ENCODE measurements around the gene COL6A3. TPM values are rescaled to one million over a fixed set of nuclear protein-coding genes. Genes with fewer than 3 reads are reported as not detected.

COL6A3 gene
- total RNA-seq, 4 donors from 2014 or later: 105 to 712 (median 274) TPM

DNA sequence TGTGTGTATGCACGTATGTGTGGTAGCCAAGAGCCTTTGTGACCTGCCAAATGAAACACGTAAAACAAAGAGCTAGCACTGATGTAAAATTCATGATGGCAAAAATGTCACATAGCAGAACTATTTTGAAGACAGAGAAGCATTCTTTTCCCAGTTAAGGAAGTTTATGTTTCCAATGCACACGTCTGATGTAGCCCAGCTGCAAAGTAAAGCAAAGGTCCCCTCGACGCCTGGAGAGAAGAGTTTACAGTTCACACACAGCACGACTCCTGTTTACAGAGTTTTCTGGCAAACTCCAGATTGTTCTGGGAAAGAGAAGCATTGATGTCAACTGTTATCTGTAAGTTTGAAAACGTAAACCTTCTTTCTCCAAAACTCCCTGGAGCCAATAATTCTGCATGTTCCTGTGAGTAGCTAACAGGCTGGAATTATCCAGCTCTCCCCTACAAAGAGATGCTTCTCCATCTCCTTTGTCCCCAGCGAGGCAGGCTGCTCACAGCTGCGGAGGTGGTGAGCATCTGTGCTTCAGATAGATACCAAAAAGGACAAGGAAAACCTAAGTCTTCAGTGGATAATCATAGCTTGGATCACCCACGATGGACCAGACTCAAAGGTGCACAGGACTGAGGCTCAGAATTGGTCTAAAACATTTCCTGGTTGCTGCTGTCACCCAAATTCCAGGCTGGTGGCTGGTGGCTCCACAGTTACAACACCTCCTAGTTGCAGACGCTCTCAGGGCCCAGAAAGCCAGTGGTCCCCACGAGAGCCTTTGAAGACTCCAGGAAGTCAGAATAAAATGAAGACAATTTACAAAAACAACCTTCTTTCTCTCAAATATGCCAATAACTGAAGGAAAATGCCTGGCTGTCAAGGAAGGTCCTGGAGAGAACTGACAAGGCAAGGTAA lies 87.4 kb downstream of the COL6A3 start:
- TF ChIP-seq, protein P1, sequence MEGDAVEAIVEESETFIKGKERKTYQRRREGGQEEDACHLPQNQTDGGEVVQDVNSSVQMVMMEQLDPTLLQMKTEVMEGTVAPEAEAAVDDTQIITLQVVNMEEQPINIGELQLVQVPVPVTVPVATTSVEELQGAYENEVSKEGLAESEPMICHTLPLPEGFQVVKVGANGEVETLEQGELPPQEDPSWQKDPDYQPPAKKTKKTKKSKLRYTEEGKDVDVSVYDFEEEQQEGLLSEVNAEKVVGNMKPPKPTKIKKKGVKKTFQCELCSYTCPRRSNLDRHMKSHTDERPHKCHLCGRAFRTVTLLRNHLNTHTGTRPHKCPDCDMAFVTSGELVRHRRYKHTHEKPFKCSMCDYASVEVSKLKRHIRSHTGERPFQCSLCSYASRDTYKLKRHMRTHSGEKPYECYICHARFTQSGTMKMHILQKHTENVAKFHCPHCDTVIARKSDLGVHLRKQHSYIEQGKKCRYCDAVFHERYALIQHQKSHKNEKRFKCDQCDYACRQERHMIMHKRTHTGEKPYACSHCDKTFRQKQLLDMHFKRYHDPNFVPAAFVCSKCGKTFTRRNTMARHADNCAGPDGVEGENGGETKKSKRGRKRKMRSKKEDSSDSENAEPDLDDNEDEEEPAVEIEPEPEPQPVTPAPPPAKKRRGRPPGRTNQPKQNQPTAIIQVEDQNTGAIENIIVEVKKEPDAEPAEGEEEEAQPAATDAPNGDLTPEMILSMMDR (IDR thresholded peaks at IDR 0.05): no peak
- DNase-seq (ENCODE audit: low spot score) (no peak), ATAC-seq (ENCODE audit: low FRiP score) (no peak)

DNA sequence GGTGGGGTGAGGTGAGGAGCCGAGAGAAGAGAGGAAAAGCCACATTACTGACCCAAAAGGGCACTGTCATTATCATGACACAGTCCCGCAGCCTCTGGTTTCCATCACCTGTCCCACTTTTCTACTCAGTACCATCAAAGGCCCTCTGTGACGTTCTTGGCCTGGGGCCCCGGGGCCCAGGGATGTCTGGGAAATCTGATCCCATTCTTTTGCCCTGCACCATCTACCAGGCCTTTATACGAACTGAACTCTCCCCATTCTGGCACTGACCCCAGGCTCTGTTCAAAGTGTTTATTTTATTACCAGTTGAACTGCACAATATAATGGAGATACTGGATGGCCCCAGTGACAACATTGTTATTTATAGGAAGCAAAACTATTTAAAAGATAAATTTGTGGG lies 89.1 kb downstream of the COL6A3 start:
- no peak for ATAC-seq (ENCODE audit: low FRiP score)
- no peak for DNase-seq (ENCODE audit: low spot score)
- TF ChIP-seq, protein P1 (IDR thresholded peaks at IDR 0.05): no peak

DNA sequence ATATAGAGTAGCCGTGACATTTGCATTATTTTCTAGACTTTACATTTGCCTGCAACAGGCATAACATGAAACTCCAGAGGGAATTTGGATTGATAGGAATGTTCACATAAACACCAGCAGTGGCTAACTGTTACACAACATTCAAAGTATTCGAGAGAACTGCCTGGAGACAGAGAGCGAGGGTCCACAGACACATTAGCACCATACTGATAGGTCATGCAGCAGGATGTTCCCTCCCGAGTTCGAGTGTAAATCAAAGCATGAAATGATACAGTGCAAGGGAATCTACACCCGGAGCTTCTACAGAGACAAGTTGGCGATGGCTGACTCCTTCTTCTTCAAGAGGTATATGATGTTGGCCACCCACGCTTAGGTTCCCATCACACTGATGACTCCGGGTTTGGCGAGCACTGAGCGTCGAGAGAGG lies 89.5 kb downstream of the COL6A3 start:
- no peak for ATAC-seq (ENCODE audit: low FRiP score)
- TF ChIP-seq, protein P1 (IDR thresholded peaks at IDR 0.05): no peak
- DNase-seq (ENCODE audit: low spot score): no peak

DNA sequence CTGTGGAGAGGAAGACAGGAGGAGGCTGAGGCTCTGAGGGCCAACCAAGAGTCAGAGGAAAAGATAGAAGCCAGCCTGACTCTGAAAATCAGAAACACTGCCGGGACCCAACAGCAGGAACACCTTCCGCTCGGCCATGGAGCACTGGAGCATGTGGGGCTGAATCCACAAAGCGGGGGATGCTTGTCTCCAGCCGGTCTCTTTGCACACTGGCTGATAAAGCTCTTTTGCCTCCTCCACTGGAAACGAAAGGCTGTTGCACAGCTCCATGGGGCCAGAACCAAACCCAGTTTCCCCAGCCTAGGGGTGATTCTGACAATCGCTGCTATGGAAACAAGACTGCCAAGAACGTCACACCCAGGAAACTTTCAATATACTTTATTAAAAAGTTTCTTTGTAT lies 90.3 kb downstream of the COL6A3 start:
- TF ChIP-seq, protein P1 (IDR thresholded peaks at IDR 0.05): no peak
- ATAC-seq (ENCODE audit: low FRiP score) (no peak), DNase-seq (ENCODE audit: low spot score) (no peak)

DNA sequence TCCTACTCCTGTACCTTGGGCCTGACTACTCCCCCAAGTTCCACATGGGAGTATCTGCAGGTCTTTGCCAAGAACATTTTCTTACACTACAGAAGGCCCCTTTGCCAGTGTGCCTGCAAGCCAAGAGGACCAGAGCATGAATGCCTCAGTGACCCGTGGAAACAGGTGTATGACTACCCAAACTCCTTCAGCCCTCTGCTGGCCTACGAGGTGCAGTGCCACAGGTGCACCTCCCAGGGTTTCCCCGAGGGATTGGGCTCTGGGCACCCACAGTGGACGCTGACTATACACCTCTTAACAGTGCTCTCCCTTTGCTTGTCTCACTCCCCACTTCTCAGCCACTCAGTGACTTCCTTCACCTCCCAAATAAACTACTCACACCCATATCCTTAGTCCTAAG lies 91.4 kb downstream of the COL6A3 start:
- ATAC-seq (ENCODE audit: low FRiP score): no peak
- TF ChIP-seq, protein P1 (IDR thresholded peaks at IDR 0.05): no peak

DNA sequence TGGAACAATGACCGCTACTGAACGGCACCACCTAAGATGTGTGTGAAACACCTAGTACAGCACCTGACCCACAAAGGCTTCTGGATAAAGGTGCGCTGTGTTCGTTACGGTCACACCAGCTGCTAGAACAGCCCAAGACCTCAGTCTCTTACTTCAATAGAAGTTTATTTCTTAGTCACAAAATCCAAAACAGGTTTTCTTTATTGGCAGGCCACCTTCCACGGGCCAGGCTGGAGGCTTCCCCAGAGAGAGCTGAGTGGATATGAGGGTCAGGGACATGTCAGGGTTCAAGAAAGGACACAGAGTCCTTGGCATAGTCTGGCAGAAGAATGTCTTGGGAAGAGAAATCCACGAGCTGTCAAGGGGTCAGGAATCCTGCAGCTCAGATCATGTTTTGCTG lies 92.2 kb downstream of the COL6A3 start:
- TF ChIP-seq, protein P1 (IDR thresholded peaks at IDR 0.05): no peak
- no peak for ATAC-seq (ENCODE audit: low FRiP score)
- DNase-seq (ENCODE audit: low spot score): no peak

More for the DNA sequence above, 91.4 kb downstream of the COL6A3 start:
- no peak for DNase-seq (ENCODE audit: low spot score)

Measured in omental fat pad (tissue), 4 donors.